Activated CD4-positive, CD25-positive, alpha-beta regulatory T cell treated with anti-CD3 and anti-CD28 coated beads, Interleukin-2, amount 50 U/mL, for 16 hours (primary cell): ENCODE results near the gene G3BP2.
"Not testable (repeated sequence)": the region's sequence is repeated elsewhere in the genome, so short reads cannot be mapped to it uniquely, and the experiment has no call there.

Experiments used
- DNase-seq: peaks from one replicate; pipeline ENCODE4 v3.0.0-alpha.2; 2020; ENCODE audit warnings: low read depth, low spot score

G3BP2 gene

GRCh38 chr4:75683482-75684155, 10.4 kb upstream of the G3BP2 start:
- no peak for DNase-seq

DNA sequence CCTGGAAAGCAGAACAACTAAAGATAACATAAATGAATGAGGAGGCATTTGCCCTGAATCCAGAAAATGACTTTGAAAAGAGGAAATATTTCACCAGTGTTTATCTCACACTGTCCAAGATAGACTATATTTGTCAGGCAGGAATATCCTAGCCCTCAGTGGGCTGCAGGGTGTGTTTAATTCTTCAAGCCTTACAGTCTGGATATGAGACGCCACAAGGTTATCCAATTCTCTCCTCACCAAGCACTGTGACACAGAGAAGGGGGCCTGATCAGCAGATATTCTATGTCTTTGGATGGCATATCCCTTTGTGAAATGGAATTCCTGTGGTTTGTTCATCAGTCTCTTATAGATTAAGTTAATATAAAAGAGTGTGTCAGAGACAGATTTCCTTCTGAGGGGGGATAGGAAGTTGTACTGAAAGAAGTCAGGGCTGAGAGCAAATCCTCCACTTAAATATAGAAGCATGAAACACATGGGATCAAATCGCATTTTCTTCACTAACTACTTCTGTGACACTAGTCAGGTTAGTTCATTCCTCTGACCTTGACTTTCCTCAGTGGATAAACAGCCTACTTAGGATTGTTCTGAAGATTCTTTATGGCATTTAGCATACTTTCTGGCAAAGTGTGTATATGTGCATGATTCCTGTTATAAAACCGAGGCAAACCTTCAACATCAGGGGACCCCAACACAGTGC, 6.8 kb upstream of the G3BP2 start:
- no peak for DNase-seq

DNA sequence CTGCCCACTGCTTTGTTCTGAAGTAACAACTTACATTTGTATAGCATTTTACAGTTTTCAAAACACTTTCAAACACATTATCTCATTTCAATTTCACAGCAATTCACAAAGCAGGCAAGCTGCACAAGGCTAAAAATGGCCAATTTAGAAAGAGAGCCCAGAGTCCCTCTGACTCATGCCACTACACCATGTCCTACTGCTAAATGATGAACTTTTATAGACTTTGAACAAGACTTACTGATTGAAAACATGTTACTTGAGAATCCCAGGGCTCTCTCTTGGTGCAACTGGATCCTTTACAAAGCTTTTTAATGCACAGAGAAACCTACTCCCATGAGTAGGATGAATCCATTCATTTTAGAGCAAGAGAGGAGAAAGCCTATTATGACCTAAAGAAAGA, 5.8 kb upstream of the G3BP2 start:
- no peak for DNase-seq

GRCh38 chr4:75678473-75678872, 5.3 kb upstream of the G3BP2 start:
- no peak for DNase-seq

GRCh38 chr4:75675004-75675531, 1.9 kb upstream of the G3BP2 start:
- no peak for DNase-seq

- no peak for DNase-seq
These were observed 733 bp upstream of the G3BP2 start for GRCh38 chr4:75673959-75674328.

DNA sequence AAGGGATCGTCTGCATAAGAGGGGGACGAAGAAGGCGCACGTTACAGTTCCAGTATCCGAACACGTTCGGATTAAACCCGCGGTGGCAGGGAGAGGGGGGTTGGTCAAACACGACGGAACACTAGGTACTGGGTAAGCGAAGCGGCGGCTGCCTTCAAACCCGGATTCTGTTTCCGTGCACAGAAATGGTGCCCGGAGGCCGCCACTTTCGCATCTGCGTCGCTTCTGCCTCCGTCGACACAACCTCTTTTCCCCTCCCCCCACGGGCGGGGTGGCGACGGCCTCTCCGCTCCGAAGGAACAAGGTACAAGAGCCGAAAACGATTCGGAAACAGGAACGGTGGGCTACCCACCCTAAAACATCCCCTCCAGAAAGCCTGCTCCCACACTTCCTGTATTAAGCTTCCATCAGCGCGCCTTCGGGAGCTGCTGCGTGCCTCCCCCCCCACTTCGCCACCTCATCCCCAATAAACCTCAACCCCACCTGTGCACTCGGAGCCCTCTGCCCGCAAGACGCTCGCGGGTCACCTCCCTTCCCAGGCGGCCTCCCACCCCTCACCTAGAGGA, 667 bp downstream of the G3BP2 start:
- DNase-seq, result peak; percentile 62

DNA sequence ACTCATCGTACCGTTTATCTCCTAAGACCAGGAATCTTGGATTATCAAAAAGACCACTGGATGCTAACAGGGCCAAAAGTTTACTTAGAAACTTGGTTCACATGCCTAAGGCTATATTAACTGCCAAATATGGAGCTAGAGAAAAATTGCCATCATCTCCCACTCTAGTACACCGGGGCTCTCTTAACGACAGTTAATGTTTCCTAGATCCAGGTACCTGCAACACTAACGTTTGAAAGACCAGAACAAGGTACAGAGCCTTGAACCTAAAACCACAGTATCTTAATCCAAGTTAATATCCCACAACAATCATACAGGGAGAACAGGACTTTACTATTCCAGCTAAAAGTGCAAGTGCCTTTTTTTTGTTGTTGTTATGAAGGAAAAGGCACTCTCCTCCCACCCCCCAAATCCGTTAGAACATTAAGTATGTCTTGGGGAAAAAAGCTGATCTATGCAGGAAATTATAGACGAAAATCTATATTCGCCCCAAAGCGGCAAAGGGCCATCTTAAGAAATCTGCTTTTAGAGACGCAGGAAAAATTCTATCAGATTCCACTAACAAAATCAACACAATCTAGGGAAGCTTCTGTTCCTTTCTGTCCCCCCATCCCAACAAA, 1.3 kb downstream of the G3BP2 start:
- no peak for DNase-seq

DNA sequence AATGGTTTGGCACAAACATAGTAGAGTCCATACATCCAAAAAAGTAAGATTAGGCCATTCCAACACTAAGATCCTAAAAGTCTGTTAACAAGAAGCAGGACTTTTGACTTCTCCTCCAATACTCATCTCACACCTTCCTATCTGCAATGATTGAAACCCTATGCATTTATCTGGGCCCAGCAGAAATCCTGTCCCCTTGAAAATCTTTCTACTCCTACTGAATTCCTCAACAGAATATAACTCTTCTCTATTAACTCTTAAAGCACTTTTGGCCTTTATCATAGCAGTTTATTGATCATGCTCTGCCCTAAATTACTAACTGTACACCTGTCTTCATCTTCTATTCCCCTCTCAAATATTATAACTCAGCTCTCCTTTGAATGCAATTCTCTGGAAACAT, 4.6 kb downstream of the G3BP2 start:
- no peak for DNase-seq

- DNase-seq, result not testable (repeated sequence)
These were observed 5.6 kb downstream of the G3BP2 start for GRCh38 chr4:75667636-75668035.

DNA sequence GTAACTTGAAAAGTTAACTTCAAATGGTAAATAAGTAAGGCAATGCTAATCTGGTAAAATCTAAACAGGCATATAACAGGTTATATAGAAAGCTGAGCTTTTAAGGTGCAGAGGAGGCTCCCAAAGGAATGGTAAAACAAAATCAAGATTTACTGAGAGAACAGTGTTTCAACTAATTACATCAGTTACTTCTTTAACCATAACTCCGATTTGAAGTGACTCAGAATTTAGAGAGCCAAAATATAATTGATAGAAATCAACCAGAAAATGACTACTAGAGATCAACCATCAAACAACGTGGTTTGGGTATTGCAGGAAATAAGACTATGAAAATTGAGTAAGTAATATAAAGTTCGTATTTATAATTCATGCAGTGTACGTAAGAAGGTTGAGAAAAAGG, 6.9 kb downstream of the G3BP2 start:
- DNase-seq, result no peak

GRCh38 chr4:75664604-75665003, 8.6 kb downstream of the G3BP2 start:
- DNase-seq, result not testable (repeated sequence)

DNA sequence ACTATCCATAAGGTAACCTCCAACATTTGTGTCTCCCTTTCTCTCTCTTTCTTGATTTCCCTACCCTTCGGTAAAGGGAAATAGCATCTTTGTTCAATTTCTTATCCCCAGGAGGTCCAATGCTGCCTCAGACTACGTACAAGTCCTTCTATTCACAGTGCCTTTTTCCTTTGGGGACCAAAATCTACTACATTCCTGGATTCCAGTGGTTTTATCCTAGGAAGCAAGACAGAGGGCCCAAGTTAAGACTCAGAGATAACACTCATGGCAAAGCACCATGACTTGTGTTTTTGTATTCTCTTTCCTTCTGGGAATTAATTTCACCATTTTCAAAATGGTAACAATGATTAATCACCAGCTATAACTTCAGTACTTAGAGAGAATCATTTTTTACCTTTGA, 10.6 kb downstream of the G3BP2 start:
- no peak for DNase-seq

DNA sequence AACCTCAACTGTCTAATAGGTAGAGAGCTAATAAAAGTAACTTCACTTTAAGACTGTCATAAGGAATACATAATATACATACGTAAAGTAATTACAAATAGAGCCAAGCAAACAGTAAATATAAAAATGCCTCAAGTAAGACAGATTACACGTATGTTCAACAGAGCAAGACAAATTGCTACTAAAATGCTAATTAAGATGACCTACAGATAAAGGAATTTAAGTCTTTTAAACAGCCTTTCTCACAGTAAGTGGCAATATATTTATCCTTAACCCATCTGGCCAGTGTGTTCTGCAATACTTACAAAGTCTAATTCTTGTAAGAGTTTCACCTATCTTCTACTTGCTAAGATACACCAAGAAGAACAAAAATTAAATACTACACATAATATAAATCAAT, 12.7 kb downstream of the G3BP2 start:
- DNase-seq, result no peak

DNA sequence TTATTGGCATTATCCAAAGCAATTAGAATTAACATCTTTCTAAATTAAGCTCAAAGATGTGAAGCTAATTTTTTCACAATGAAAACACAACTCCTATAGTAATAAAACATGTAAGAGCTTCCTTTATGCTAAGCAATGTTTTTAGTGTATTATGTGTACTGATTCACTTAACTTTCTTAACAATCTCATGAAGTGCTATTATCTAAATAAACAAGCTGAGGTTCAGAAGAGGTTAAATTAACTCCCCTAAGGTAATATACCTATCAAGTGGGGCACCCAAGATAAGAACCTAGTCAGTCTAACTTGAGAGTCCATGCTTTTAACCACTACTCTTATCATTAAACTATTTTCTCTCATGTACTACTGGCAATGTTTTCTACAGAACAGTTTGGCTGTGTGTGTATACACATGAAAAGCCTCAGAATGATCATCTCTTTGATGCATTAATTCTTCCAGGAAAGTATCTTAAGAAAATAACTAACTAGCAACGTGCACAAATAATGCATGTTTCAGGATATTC, 13.6 kb downstream of the G3BP2 start:
- DNase-seq, result no peak

DNA sequence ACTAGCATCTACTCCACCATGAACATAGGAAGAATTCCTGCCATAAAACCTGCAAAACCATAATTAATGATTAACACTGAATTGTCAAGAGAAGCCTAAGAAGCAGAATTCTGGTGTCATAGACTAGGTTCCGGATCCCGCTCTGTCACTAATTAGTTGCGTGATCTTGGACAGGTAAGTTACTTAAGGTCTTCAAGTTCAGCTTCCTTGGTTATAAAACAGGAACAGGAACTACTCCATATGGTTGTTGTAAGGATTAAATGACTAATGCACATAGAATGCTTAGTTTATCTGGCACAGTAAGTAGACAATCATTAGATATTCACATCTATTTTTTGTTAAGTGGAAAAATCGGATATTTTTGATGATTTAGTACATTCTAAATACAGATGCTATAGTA, 14.3 kb downstream of the G3BP2 start:
- DNase-seq, result no peak

- DNase-seq, result no peak
These were observed 17.6 kb downstream of the G3BP2 start for GRCh38 chr4:75655562-75655961.

DNA sequence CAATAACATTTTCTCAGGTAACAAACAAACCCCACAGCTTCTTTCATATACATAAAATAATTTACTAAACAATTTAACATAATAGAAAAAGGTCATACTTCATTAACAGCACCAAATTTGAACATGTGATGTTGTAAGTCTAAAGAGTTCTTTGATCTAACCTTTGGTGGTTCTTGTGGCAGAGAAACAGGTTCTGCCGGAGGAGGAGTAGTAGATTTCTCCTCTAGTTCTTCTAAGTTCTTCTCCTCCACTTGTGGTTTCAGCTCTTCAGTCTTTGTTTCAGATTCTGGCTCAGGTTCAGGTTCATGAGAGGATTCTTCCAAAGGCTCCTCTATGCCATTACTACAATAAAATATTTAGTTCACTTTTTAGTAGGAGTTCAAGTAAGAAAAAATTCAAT, 18.3 kb downstream of the G3BP2 start:
- DNase-seq, result no peak

DNA sequence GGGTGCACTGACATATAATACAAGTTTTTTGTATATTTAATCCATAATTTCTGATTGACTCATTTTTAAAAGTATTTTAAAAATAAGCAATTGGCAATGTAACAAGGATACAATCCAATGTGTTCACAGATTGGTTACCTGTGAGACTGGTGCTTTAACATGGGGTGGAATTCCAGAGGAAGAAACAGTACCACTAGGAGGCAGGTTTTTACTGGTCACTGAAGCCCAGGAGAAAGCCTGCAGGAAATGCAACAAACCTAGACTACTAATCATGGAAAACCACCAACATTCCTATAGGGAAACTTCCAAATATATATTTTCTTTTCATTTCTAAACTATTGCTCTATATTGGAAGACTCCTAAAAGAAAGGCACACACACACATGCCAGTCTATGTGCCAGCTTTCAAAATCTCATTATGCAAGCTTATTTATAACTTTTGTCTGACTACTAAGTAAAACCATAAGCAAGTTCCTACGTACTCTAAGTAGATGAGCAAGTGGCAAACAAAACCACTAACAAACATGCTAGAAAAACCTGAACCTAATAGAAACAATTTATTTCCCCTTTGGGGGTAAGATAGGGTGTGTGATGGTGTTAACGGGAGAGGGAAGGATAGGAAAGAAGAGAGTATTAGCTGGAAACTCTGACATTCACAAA, 19.2 kb downstream of the G3BP2 start:
- no peak for DNase-seq

- no peak for DNase-seq
These were observed 29.1 kb downstream of the G3BP2 start for GRCh38 chr4:75644095-75644494.

- no peak for DNase-seq
These were observed 29.6 kb downstream of the G3BP2 start for GRCh38 chr4:75643651-75644050.
